ENCODE data around the gene RANBP3.

The RANBP3 gene

GRCh38 chr19:5918463-5919079 is 59.4 kb downstream of the RANBP3 start:
- no peak for DNase-seq

- DNase-seq: no peak
Observed at GRCh38 chr19:5917431-5918107, 60.4 kb downstream of the RANBP3 start.

GRCh38 chr19:5916181-5916708 is 61.7 kb downstream of the RANBP3 start:
- no peak for DNase-seq

- DNase-seq: no peak
Observed at GRCh38 chr19:5915782-5916165, 62.2 kb downstream of the RANBP3 start.

GRCh38 chr19:5914946-5915781 is 62.8 kb downstream of the RANBP3 start:
- no peak for DNase-seq

- no peak for DNase-seq
Observed at GRCh38 chr19:5914358-5914774, 63.6 kb downstream of the RANBP3 start.

- no peak for DNase-seq
Observed at GRCh38 chr19:5913739-5914357, 64.1 kb downstream of the RANBP3 start, which contains the start of gene CAPS. Gene CAPS, plus strand, starts transcription at chr19:5914254. Its CDS starts 153 bp downstream, at chr19:5914407.

- DNase-seq: no peak
Observed at GRCh38 chr19:5911366-5911765, 66.6 kb downstream of the RANBP3 start.

- DNase-seq: no peak
Observed at GRCh38 chr19:5910638-5910907, 67.4 kb downstream of the RANBP3 start.

GRCh38 chr19:5908773-5909442 is 69.0 kb downstream of the RANBP3 start:
- no peak for DNase-seq

GRCh38 chr19:5907241-5907640 is 70.7 kb downstream of the RANBP3 start:
- peak in 1 of 2 donors; percentile 31 for DNase-seq

- no peak for DNase-seq
Observed at GRCh38 chr19:5905114-5905778, 72.7 kb downstream of the RANBP3 start.

- DNase-seq: peak; percentile 99 to 100
Observed at GRCh38 chr19:5904352-5905113, 73.4 kb downstream of the RANBP3 start, which contains the start of gene VMAC. Gene VMAC, plus strand, starts transcription at chr19:5904872. Its CDS starts 19 bp downstream, at chr19:5904891.

GRCh38 chr19:5903624-5904351 is 74.2 kb downstream of the RANBP3 start, which contains the start of gene NDUFA11:
Gene NDUFA11, minus strand, starts transcription at chr19:5903790. Its CDS starts 82 bp downstream, at chr19:5903708.
- DNase-seq: peak; percentile 98 to 99

GRCh38 chr19:5903056-5903623 is 74.8 kb downstream of the RANBP3 start:
- DNase-seq: peak; percentile 19 to 43

- DNase-seq: no peak
Observed at GRCh38 chr19:5900976-5901375, 77.0 kb downstream of the RANBP3 start.

- no peak for DNase-seq
Observed at GRCh38 chr19:5899728-5900526, 78.0 kb downstream of the RANBP3 start.

- no peak for DNase-seq
Observed at GRCh38 chr19:5897189-5897969, 80.6 kb downstream of the RANBP3 start.
